ENCODE results near the gene IMMT.
"Not testable (repeated sequence)": the region's sequence is repeated elsewhere in the genome, so short reads cannot be mapped to it uniquely, and the experiment has no call there.

The IMMT gene

DNA sequence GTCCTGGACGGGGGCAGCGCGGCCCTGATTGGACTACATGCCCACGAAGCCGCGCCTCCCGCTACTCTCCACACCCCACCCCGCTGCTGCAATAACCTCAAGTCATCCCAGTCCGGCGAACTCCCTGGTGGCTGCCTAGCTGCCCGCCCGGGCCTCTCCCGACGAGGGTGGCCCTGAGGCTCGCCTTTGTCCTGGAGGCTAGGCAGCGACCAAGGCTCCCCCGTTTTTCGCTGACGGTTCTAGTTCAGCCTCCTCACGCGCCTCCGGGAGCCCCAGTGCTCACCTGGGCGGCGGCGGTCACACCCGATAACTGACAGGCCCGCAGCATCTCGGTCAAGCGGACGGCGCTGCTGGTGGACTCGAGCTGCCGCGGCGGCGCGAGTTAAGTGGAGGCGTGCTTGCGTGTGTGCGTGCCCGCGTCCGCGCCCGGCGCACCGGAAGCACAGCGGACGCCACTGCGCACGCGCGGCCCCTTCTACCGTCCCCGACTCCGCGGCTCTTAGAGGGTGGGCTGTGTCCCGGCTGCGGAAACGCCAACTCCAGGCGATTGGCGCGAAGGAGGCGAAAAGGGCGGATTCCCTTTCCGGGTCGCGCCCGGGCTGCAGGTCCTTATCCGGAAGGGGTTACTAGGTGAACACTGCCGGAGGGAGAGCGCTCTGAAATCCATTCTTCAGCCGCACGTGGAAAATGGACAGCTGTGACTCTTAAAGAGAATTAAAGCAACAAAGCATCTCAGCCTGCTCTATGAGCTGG lies at the start of gene IMMT:
Gene IMMT (minus strand): TSS at position 408 of the 753 bp plus-strand sequence. CDS start 80 bp downstream, at position 328.
- peak; percentile 88 for DNase-seq

DNA sequence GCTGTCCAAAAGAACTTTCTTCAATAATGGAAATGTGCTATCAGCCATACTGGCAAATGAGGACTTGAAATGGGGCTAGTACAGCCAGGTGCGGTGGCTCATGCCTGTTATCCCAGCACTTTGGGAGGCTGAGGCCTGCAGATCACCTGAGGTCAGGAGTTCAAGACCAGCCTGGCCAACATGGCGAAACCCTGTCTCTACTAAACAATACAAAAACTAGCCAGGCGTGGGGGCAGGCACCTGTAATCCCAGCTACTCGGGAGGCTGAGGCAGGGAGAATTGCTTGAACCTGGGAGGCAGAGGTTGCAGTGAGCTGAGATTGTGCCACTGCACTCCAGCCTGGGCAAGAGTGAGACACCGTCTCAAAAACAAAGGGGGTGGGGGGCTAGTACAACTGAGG lies 49.5 kb upstream of the IMMT start:
- not testable (repeated sequence) for DNase-seq

DNA sequence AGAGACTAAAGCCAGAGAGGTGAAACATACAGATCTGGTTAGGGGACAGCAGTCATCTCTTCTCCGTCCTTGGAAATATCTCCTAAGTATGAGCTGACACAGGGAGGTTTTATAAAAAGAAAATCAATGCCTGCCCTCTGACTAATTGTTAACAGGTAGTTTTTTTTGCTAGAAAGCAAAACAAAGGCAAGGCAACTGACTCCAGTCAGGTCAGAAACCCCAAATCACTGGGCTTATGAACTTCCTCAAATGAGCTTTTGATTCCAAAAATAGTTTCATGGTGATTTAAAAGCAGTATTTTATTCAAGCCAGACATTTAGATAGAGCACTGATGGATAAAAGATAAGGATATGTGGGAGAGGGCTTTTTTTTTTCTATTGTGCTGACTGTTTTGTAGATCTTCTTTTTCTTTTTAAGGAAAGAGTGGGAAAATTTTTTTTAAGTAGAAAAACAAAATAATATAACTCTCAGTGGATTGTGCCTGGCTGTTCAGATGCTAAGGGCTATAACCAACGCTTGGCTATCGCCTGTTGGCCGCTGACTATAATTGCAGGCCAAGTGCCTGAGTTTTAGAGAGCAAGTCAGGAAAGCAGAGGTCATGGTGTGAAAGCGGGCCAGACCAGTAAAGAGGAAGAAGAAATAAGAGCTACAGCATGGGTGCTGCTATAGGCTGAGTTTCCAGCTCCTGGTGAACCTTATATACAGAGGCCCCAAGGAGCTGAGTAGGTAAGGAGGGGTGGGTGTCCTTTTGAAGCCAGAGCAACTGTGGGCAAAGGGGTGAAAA lies 48.9 kb upstream of the IMMT start:
- DNase-seq: no peak

DNA sequence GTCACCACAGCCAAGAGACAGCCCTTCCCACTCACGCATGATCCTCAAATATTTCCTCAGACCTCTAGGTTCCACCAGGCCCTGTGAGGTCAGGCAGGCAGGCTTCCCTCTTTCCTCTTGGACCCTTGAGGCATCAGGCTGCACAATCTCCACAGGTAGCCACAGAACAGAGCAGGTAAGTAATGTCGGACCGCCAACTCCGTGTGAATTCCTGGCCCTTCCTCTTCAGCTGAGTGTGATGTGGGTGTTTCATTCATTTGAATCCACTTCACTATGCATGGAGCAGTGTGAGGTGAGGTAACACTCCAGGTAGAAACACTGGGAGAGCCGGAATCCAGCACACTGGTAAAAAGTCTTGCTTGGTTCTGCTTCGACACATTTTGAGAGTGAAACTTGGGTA lies 48.0 kb upstream of the IMMT start:
- no peak for DNase-seq

DNA sequence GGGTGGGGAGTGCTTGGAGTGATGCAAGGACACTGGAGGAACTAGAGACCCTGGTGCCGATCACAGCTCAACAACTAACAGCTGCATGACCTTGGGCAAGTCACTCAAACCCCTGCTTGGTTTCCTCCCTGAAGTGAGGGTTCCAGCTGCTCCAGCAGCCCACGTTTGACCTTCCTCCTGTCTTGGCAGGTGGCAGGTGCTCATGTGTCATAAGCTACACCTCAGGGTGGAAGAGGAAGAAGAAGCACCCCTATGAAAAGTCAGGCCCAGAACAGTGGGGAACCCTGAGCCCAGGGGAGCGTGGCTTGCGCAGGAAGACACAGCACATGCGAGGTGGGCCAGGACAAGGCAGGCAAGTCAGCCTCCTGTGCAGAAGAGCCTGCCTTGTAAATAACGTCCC lies 46.3 kb upstream of the IMMT start:
- DNase-seq: no peak

DNA sequence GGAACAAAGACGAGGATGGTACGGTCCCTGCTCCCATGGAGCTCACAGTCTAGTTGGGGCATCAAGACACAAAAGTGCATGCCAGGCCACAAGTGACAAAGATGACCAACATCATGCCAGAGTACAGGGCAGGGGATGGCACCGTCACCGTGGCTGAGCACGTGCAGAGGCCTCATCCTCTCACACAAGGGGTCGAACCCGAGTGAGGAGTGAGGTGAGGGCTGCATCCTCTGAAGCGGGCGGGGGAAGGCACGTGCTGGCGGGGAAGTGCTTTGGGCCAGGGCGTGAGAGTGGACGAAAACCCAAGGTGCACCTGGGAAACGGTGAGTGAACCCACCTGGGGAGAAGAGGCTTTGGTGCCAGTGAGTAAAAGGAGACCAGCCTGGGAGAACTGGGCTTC lies 45.0 kb upstream of the IMMT start:
- DNase-seq: no peak

DNA sequence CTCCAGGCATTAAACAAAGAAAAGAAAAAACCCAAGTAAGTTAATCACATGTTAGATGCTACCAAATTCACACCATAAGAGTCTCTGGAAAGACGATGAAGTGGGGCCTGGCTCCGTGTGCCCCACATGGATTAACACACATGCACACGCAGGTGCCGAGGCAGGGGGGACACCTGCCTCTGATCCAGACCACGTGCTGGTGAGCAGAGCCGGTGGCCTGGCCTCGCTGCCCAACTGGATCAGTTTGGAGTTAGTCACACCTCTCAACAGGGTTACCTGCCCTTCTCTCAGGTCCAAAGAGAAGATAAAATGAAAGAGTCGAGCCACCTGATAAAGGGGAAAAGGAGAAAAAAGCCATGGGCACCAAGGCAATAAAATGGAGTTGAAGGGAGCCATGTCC lies 44.5 kb upstream of the IMMT start:
- no peak for DNase-seq

DNA sequence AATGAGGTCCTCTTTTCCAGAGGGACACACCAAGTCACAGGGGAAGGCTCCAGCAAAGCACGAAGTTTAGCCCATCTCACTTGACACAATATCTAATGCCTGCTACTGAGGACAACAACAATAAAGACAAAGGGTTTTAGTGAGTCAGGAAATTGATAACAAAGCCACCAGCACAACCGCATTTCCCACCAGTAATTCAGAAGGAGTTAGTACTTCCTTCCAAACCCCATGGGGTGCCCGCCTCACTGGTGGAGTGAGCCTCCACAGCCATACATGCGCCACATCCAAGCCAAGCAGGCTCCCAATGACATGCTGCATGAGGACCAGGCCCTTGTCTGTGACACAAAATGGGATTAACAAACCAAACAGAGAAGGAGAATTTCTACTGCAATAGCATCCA lies 44.1 kb upstream of the IMMT start:
- no peak for DNase-seq

DNA sequence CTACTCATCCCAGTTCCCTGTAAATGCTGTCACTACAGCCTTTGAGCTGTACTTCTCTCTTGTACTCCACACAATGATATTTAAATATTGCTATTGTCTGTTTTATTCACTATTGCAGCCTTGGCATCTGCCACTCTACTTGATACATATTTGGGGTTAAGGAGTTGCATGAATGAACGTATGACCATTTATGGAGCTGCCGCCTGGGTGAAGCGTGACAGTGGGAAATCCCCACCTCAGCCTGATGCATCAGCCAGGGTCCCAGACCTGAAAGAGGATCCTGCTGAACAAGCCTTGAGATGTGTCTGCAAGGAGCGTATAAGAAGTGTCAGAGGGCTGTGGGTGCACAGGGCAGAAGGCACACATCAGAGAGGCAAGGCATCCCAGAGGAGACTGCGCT lies 43.1 kb upstream of the IMMT start:
- peak; percentile 39 for DNase-seq

DNA sequence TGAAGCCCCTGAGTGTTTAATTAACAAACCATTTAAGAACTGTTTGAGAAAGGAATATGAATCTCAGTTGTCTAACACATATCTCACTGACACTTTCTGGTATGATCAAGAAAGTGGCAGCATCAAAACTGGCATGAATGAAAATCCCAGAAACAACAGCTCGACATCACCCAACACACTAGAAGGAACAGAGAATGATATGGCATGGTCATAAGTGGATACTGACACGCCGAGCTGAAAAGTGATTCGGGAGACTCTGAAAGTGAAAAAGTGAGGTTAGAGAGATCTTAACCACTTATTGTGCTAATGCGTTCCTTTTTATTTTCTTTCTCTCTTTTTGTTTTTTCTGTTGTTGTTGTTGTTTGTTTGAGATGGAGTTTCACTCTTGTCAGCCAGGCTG lies 41.9 kb upstream of the IMMT start:
- no peak for DNase-seq

DNA sequence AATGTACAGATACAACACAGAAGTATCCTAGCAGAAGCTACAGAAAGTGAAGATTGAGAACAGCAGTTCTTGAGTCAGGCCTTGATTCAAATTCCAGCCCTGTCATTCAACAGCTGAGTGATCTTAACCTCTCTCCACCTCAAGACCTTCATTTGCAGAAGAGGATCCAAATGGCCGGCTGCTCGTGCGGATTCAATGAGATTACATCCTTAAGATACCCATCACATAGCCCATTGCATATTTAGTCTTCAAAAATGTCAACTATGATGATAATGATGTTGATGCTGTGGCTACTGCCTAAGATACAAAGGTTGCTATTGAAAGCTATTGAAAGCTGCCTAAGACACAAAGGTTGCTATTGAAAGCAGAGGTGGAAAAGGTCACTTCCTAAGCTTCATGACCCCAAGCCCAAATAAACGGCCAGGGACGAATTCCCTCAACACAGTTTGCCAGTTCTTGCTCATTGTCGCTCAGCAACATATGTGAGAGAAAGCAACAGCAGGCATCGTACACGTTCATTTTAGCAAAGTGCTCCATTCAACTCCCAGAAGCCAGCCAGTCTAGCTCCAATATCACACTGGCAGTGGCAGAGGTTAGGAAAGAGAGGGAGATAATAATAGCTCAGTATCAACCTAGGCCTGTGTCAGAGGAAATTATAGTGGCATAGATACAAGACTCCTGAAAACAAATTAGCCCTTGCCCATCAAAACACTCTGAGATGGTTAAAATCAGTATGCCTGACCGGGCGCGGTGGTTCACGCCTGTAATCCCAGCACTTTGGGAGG lies 40.1 kb upstream of the IMMT start:
- no peak for DNase-seq

DNA sequence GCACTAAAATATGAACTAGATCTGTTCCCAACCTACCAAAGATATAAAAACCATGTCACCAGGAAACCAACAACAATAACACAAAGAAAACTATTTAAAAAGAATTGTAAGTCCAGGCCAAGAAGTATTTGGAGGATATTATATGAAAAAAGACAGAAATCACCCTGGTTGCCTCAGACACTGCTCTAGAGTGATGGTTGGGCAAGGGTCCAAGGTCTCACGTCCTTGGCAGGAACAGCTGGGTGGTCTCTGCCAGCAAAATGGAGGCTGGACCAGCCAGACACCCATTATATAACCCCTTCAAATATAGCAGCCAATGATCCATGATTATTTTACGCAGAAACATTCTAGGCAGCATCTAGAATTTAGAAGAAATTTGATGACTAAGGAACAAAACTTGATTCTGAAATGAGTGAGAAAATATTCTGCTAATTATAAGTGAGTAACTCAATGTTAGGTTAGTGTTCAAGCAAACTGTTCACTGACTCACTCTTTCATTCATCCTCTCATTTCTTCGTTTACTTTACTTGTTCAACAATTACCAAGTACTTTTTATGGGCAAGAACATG lies 39.4 kb upstream of the IMMT start:
- DNase-seq: no peak

DNA sequence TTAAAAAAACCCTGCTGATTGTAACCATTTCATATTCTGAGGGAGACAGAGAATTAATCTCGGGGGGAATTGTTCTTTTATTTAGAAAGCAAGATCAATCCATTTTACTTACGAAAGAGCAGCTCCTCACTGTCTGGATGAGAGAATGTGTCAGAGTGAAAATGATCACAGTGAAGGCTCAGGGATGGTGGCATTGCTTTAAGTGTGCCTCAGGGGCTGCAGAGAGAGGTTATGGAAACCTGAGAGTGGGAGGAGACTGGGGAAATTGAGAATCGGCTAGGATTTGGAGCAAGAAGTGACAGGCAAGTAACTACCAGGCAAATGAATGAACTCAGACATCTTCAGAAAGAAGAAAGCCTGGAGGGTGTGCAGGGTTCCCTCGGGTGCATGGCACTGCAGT lies 38.2 kb upstream of the IMMT start:
- DNase-seq: no peak

DNA sequence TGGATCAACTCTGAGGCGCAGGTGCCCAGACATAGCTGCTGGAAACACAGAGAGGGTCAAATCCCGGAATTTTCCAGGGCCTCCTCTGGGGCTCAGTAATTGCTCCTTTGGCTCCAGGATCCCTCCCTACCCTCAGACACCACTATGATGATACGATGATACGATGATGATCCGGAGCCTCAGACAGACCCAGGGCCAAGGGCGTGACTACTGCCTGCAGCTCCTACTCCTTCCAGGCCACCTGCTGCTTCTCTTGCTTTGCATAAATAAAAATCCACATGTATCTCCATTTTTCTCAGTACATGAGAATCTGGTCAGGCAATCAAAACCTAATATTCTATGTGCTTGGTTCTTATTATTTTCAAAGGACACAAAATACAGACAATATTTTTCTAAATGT lies 37.6 kb upstream of the IMMT start:
- no peak for DNase-seq

DNA sequence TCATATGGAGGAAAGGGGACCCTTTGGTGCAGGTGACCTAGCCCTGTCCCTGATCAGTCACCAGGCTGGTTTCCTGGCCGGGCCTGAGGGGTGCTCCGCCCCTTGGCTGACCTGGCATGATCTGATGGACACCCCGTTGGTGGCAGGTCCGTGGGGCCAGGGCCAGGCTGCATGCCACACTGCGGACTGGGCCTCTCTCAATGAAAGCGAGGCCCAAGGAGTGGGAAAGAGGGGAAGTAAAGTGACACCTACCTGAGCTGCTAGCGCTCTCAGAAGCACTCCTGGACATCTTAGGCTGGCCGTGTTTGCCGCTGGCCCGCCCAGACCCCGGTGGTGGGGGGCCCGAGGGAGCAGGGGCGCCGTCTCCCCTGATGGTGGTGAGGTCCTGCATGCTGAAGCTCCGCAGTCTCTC lies 37.1 kb upstream of the IMMT start:
- DNase-seq: no peak

DNA sequence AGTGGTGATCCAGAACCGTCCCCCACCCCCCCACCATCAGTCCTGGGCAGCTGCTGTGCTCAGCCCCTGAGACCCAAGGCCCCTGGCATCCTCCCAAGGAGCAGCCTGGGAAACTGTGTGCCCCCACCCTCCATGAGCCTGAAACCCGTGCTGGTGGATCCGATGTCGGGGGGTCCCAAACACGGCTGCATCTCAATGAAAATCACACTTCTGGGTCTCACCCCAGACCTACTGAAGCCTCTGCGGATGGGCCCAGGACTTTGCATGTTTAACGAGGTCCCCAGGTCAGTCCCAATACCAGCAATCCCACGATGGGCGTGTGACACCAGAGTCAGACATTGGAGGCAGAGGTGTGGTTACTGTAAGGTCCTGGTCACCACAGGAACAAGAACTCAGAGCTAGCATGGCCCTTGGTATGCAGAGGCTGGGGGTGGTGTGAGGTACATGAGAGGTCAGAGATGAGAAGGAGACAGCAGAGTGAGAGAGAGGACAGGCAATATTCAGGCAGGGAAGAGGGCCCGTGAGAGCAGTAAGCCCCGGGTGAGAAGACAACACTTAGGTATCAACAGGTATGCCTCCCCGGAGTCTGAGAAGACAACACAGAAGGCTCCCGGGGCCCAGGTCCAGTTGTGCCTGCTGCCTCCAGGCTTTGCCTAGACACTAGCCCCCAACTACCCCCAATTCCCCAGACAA lies 36.6 kb upstream of the IMMT start:
- DNase-seq: no peak

DNA sequence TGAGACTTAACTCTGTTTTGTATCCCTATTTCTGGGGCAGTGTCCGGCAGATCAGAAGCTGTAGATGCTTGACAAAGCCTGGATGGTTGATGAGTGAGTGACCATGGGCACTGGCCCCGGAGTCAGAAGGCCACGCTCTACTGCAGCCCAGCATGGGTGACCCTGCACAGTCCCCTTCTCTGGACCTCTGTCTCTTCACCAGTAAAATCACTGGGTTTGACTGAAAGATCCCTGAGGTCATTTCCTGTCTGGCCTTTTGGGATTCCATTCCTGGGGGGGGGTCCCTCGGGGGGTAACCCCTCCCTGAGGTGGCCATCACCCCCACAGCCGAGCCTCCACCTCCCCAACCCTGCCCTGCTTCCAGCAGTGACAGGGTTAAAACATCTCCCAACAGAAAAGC lies 35.7 kb upstream of the IMMT start:
- DNase-seq: no peak

DNA sequence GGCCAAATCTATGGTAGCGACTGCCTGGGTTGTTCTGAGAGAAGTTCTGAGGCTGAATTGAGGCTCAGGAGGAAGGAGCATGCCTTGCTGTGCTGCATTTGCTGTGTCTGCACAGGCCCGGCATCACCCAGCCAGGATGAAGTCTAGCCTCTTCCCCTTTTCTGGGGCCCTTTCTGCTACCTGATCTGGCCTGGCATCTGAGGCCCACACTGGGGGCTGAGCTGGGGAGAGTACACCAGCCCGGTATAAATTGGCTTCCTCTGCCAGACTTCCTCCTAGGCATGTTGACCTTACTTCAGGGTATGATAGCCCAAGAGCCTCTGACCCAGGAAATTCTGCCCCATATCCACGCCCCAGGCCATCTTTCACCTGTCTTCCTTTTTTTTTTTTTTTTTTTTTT lies 34.0 kb upstream of the IMMT start:
- no peak for DNase-seq

DNA sequence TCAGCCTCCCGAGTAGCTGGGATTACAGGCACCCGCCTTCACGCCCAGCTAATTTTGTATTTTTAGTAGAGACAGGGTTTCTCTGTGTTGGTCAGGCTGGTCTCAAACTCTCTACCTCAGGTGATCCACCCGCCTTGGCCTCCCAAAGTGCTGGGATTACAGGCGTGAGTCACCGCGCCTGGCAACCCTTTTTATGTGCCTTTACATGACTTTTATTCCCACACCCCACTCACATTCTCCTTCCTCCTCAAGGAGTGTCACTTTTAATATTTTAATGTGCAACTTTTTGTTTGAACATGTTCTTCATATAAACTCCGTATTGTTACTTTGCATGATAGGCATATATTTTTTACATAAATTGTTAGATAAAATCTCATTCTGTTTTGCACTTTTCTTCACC lies 33.3 kb upstream of the IMMT start:
- DNase-seq: not testable (repeated sequence)

DNA sequence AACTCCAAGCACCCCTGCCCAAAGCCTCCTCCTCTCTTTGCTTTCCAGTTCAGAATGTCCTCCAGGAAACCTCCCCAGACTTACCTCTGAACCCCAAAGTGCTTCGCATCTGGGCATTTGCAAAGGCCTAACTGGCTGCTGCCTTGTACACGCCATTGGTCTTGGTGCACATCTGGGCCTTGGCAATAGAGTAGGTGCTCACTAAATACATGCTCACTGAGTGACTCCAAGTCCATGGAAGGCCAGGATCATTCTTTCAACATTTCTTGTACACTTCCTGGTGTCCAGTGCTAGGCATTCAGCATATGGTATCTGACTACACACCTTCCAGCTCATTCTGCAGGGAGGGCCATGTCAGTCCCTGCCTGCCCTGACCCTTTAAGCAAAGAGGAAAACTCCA lies 32.4 kb upstream of the IMMT start:
- no peak for DNase-seq

DNA sequence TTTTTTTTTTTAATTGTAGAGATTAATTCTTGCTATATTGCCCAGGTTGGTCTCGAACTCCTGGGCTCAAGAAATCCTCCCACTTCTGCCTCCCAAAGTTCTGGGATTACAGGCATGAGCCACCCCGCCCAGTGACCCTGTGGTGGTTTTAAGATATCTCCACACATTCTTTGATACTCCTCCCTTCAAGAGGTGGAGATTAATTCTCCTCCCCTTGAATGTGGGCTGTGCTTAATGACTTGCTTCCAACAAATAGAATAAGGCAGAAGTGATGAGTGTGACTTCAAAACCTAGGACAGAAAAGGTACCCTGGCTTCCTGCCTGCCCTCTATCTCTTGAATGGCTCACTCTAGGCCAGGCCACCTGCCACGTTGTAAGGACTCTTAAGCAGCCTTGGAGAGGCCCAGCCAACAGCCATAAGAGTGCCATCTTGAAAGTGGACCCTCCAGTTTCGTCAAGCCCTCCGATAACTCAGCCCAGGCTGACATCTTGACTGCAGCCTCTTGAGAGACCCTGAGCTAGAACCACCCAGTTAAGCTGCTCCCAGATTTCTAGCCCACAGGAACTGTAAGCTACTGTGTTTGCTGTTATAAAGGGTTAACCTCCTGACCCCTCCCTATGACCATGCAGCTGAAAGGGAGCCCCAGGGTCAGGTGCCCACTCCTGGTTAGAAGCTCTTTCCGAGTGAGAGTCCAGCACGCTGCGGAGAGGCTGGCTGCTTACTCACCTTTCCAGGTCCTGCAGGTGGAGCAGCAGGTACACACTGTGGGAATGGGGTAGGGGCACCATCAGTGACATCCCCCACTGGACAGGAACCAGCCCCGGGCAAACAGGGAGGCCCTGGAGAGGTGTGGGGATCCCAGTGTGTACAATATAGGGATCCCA lies 31.6 kb upstream of the IMMT start:
- no peak for DNase-seq

DNA sequence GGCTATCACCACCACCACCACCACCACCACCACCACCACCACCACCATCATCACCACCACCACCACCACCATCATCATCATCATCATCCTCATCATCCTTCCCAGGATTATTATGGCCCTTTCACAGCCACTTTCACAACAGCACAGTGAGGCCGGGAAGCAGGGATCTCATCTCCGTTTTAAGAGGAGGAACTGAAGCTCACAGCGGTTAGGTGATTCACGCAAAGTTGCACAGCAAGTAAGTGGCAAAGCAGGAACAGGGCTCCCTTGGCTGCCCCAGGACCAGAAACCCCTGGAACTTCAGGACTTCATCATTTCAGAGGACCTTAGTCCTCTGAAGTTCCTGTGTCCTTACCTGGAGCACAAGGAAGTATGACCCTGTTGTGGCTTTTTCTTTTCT lies 30.8 kb upstream of the IMMT start:
- no peak for DNase-seq

All from activated CD8-positive, alpha-beta memory T cell treated with anti-CD3 and anti-CD28 coated beads, Interleukin-2, amount 50 U/mL, for 4 hours (primary cell).